WI38 (cell line): ENCODE measurements around the gene RNASET2.

Experiments
- H3K4me3 ChIP-seq: 2 replicates; pipeline ENCODE4 v1.5.1; 2011; ENCODE audit warnings: low read depth, mild to moderate bottlenecking, control low read depth, low read length
- TF ChIP-seq, protein P1 (sequence below): IDR thresholded peaks from 2 replicates; pipeline ENCODE4 v1.5.1; 2012; ENCODE audit warnings: low read depth, mild to moderate bottlenecking, control low read depth, low read length

The RNASET2 gene

GRCh38 chr6:166937746-166938145 lies 18.6 kb downstream of the RNASET2 start:
- TF ChIP-seq, protein P1, sequence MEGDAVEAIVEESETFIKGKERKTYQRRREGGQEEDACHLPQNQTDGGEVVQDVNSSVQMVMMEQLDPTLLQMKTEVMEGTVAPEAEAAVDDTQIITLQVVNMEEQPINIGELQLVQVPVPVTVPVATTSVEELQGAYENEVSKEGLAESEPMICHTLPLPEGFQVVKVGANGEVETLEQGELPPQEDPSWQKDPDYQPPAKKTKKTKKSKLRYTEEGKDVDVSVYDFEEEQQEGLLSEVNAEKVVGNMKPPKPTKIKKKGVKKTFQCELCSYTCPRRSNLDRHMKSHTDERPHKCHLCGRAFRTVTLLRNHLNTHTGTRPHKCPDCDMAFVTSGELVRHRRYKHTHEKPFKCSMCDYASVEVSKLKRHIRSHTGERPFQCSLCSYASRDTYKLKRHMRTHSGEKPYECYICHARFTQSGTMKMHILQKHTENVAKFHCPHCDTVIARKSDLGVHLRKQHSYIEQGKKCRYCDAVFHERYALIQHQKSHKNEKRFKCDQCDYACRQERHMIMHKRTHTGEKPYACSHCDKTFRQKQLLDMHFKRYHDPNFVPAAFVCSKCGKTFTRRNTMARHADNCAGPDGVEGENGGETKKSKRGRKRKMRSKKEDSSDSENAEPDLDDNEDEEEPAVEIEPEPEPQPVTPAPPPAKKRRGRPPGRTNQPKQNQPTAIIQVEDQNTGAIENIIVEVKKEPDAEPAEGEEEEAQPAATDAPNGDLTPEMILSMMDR, result no peak
- no peak overlapping the region for H3K4me3 ChIP-seq

GRCh38 chr6:166936079-166936787 lies 20.1 kb downstream of the RNASET2 start:
- no peak overlapping the region for H3K4me3 ChIP-seq
- TF ChIP-seq, protein P1, result no peak

- TF ChIP-seq, protein P1, result no peak
Measured at GRCh38 chr6:166935353-166935752, 21.0 kb downstream of the RNASET2 start.

DNA sequence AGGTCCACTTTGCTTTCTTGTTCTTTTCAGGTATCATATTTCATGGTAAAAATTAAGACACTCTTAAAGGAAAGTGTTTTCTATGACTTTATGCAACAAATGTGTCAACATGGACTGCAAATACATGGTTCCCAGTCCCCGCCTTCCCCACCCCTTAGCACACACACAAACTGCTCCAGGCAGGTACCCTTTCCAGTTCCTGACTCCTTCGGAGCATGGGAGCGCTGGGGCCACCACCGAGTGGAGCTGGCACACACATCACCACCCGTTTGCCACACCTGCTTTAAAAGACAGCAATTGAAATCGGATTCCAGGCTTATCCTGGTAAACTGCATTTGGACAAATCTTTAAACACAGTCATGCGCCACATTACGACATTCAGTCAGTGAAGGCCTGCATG lies 22.2 kb downstream of the RNASET2 start:
- H3K4me3 ChIP-seq, result no peak overlapping the region
- TF ChIP-seq, protein P1, result no peak

More at GRCh38 chr6:166935353-166935752, 21.0 kb downstream of the RNASET2 start:
- H3K4me3 ChIP-seq, result no peak overlapping the region

DNA sequence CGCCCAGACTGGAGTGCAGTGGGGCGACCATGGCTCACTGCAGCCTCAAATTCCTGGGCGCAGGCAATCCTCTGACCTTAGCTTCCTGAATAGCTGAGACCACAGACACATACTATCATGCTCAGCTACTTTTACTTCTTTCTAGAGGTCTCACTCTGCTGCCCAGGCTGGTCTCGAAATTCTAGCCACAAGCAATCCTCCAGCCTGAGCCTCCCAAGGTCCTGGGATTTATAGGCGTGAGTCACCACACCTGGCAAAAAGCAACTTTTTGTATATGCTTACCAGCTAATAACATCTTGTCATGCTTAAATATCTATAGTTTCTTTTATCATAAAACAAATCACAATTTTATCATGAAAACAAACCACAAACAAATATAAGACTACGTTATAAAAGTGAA lies 23.0 kb downstream of the RNASET2 start:
- no peak overlapping the region for H3K4me3 ChIP-seq

DNA sequence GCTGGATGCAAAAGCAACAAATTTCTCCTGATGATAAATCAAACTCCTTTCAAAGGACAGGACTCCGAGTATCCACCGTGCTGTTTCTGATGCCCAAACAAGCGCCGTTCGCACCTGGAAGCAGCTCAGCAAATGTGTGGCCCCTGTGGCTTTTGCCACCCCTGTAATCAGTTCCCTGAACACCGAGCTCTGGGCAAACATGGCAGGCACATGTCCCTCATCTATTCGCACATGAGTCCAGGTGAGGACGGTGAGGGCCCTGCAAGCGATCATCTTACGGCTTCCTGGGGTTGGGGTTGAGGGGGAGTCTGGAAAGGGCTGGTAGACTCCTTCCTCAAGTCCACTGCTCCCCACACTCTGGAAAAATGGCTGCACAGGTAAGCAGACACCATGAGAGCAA lies 23.7 kb downstream of the RNASET2 start:
- no peak overlapping the region for H3K4me3 ChIP-seq
- TF ChIP-seq, protein P1, result no peak

More for the DNA sequence above, 23.0 kb downstream of the RNASET2 start:
- TF ChIP-seq, protein P1, result no peak

GRCh38 chr6:166932116-166932515 lies 24.2 kb downstream of the RNASET2 start:
- TF ChIP-seq, protein P1, result no peak
- H3K4me3 ChIP-seq, result no peak overlapping the region
